GM21423 (cell line): ENCODE measurements around the gene CDH2.

Experiments used
- ATAC-seq: cut with Tn5 transposase; IDR thresholded peaks from one replicate; pipeline ENCODE4 v1.9.1; 2021; ENCODE audit warnings: mild to moderate bottlenecking, moderate library complexity; ENCODE audit not compliant: unreplicated experiment

CDH2 gene

DNA sequence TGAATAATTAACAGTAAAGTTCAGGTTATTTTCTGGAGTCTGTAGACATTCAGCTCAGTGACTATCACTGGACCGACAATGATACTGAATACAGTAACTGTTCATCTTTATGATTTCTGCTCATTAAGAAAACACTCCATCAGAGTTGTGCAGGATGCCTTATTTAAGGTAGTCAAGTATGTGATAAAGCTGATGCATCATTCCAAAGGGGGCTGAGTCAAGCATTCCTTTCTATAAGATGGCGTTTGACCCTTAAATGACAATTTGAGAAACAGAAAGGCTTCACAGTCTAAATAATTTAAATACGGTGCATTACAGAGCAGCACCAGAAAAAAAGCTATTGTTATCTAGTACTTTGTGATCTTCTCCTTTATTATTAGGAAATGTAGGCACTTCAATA lies 131.1 kb downstream of the CDH2 start:
- ATAC-seq, result no peak

DNA sequence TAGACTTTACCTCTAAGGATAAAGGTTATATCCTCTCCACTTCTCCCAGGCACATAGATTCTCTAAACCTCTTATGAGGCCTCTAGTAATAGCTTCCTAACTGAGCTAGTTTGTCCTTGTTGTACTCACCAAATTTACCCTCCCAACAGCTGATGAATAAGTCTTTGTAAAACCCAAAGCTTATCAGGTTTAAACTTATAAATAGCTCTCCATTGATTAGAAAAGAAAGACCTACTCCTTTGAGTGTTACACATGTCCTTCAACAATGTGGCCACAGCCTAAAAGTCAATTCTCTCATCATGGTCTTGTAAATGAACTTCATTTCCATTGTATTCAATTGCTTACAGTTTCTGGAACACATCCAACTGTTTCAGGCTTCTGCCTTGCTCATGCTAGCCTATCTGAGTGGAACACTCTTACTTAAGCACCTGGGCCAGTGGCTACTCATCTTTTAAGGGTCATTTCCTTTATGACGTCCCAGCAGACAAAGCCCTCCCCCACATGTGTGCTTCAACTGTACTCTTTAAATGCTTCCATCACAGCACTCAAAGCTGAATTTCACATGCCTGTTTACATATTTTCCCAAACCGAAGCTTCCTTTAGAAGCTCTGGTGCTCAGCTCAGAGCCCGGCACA lies 131.6 kb downstream of the CDH2 start:
- no peak for ATAC-seq

DNA sequence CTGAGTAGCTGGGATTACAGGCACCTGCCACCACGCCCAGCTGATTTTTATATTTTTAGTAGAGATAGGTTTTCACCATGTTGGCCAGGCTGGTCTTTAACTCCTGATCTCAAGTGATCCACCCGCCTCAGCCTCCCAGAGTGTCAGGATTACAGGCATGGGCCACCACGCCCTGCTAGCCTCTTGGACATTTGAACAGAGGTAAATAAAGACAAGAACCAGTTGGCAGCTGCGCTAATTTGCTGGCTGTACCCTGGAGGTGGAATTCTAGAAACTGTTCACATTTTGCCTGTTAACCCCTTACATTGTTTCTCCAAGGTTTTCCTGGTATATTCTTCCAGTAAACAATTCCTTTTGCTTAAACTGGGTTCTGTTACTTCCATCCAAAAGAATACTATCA lies 132.9 kb downstream of the CDH2 start:
- ATAC-seq, result no peak

DNA sequence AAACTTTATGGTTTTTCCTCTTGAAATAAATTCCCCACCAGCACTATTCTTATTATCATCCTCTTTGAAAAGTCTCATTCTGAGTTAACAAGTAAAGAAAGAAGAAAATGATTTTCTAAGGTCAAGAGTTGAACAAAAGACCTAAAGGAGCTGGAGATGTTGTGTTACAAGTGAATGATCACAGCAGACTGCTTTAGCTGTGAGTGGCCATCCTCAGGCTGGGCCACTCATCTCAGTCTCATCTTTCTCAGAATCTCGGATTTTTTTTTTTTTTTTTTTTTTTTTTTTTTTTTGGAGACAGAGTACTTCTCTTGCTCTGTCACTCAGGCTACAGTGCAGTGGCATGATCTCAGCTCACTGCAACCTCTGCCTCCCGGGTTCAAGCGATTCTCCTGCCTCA lies 133.3 kb downstream of the CDH2 start:
- no peak for ATAC-seq

DNA sequence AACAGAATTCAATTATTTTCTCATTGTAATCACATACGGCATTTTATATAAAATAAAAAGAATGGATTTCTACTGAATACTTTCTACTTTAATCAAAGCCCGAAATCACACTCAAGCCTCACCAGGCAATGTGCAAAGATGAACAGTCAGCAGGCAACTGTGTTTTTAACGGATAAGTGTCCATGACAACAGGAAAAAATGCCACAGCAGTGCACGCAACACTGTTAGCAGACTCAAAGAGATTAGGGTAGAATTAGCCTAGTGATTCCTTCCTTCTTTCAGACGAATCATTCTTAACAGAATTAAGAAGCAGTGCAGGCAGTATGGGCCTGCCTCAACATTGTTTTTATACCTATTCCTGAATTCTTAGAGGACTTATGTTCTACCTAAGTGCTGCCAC lies 135.6 kb downstream of the CDH2 start:
- ATAC-seq, result no peak

DNA sequence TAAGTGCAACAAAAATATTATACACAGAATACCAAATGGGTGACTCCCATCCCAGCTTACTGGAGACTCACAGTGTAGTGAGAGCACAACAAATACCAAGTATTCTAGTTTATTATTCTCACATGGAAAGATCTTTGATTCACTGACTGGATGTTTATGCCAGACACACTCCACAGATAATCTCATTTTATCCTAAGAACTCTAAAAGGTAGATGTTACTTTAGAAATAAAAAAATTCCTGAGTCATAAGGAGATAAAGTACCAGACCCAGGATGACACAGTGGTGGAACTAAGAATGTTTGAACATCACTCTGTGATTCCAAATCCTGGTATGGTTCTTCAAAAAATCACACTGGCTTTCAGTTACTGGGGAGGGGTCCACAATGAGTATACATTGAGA lies 136.2 kb downstream of the CDH2 start:
- ATAC-seq, result no peak

DNA sequence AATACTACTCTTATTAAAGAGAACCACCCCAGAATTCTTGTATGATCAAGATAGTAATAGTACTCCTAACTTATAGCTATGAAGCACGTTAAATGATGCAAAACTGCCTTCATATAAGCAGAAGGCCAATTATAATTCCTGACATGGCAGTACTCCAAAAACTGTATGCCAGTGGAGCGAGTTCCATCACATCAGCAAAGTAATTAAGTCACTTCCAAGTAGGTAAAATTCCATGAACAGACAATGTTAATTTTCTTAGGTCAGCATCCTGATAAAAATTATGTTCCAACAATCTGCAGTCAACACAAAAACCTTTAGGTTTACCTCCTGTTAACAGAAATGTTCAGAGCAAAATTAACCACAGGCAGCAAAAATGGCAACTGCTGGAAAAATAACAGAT lies 136.7 kb downstream of the CDH2 start:
- no peak for ATAC-seq

DNA sequence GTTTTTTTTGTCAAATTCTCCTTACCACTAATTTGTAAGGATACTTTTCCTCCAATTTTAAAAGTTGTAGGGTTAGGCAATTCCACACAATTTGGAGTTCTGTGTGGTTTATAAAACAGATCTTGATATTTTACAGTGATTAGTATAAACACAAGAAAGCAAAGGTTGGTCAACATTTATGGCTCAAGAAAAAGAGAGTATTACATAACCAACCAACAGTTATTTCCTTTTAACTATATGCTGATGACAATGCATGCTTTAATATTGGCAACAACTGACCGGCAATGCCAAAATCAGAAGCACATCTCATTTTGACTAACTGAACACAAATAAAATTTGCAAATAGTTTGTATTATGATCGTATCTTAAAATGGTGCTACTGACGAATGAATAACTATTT lies 137.2 kb downstream of the CDH2 start:
- ATAC-seq, result no peak

DNA sequence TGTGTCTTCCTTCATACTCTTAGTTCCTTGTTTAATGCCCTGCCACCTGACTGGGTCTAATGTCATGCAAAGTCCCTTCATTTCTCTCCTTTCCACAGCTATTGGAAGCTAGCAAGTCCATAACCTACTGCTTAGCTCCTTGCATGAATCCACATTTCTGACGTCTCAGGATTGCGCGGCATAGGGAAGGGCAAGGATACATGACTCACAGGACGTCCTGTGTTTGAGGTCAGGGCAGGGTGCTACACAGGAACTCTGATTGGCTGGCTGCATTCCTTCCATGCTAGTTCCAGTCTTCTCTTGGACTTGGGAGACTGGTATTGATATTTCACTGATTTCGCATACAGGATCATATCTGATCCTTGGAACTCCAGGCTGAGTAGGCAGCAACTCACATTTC lies 137.9 kb downstream of the CDH2 start:
- no peak for ATAC-seq

DNA sequence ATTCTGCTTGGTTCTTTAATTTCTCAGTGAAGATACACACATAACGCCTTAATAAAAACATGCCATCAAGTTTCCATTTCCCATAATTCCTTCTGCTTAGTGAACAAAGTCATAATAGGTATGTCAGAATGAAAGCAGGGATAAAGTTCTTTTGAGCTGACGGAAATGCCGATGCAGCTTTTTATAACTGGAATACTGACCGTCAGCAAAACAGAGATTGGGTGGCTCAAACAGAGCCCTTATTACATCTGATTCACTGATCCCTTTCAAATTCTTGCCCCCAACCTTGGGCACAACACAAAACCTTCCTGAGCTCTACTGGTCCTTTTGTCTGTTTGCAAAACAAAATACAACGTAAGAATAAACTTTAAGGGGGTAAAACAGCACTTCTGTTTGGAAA lies 140.4 kb downstream of the CDH2 start:
- ATAC-seq, result no peak

DNA sequence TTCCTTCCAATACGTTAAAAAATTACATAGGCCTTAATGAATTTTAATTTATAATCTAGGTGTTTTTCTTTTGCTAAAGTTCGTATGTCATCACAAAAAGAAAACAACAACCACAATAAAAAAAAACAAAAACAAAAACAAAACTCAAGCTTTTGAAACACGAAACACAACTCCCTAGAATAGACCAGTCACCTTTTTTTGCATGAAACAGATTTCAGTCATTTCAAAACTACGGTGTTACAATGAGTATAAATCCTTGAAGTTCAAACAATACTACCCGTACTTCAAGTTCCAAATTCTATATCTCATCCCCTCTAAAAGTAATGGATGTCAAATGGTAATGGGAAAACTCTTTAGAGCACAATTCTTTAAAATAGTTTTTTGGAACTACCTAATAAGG lies 142.4 kb downstream of the CDH2 start:
- no peak for ATAC-seq

DNA sequence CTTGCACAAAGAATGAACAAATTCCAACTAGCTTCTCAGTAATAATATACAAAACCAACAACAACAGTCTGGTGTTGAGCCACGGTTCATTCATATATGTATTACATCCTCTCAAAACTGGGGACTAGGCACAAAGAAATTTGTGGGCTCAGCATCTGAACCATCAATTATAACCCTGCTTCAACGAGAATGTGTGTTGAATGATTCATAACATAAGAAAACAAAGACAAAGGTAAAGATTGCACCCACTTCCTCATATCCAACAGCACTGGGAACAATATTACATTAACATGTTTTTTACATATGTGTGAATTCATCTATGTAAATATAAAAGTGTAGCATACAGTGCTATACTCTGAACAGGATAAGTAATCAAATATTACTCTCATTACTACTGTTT lies 144.8 kb downstream of the CDH2 start:
- ATAC-seq, result no peak

DNA sequence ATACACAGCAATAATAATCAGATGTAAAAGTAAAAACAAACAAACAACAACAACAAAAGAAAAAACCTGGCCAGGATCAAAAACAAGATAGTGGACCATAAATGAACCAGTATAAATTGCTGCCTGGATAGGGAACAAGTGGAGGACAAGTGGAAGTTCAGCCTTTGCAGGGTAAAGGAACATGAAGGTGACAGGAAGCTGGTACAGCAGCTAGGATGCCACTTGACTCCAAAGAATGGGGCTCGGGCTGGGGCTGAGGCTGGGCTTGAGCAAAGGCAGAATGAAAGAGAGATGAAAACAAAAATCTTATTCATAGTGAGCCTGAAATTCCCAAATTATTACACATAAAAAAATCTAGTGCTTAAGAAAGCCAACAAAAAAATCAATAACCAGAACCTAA lies 146.5 kb downstream of the CDH2 start:
- no peak for ATAC-seq

DNA sequence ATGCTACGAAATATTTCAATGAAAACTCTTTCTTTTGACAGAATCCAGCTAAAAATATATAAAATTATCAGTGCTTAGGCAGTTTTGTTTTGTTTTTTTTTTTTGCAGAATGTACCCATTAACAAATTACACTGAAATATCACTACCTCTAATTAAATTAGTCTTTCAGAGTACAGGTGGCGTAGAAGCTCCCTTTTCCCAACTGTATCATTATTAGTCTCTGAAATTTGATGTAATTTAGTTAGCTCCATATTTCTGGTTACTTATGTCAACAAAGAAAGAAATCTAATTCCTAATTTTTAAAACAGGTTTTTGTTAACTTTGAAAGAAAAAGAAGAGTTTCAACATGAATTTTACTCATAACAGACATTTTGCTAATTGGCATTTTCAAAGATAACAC lies 149.2 kb downstream of the CDH2 start:
- no peak for ATAC-seq

DNA sequence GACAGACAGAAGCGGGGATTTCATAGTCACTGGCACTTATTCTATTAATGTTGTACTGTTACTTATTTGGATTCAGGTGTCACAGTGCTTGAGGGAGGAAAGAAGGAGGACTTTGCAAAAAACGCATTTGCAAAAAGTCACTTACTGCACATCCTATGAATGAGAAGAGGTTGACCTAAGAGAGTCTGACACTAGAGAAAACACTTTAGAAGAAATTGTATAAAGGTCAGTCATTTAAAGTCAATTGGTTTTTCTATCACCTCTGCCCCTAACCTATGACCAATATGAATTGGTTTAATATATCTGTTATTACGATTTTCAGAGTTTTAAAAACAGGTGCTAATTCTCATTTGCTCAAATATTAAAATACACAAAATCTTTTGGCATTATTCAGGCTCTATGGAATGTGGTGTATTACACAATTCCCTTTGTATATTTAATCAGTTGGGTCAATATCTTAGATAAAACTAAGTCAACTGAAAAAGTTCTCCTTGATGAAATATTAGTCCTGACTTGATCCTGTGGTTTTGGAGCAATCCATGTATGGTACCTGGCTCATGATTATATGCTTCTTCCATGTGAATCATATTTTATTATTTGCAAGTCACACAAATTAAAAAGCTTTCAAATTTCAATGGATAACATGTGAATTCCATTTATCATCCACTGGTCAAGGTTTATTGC lies 157.4 kb downstream of the CDH2 start:
- ATAC-seq, result no peak

DNA sequence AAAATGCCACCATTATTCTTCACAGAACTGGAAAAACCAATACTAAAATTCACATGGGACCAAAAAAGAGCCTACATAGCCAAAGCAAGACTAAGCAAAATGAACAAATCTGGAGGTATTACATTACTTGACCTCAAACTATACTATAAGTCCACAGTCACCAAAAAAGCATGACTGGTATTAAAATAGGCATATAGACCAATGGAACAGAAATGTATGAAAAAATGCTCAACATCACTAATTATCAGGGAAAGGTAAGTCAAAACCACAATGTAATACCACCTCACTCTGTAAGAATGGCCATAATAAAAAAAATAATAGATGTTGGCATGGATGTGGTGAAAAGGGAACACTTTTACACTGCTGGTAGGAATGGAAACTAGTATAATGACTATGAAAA lies 158.6 kb downstream of the CDH2 start:
- no peak for ATAC-seq

DNA sequence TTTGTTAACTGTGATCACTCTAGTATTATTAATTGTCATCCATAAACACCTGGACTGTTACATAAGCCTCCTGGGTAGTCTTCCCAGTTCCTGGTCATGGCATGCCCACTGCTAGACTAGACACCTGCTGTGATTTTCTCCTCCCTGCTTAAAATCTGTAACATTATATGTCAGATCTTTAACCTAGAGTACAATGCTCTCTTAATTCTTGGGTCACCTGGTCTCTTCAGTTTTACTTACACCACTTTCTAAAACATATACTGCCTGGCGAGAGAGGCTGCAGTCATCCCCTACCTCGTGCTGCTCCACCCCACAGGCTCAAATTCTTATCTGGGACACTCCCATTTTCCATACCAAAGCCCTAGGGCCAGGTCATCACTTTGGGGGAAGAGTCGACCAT lies 161.3 kb downstream of the CDH2 start:
- no peak for ATAC-seq

DNA sequence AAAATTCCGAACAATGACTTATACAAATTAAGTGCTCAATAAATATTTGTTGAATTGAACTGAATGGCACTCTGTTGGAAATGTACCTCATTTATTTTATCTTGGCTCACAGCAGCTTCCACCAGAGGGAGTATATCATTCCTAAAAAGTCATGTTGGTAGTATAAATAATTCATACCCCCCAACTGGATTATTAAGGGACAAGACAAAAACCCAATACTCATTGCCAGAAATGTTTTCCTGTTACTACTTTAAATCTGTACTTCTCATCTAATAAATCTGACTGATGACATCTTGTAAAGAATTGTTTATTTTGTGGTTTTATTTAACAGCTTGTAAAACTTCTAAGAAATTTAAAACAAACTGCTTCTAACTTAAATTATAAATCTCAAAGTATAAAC lies 163.9 kb downstream of the CDH2 start:
- ATAC-seq, result no peak

DNA sequence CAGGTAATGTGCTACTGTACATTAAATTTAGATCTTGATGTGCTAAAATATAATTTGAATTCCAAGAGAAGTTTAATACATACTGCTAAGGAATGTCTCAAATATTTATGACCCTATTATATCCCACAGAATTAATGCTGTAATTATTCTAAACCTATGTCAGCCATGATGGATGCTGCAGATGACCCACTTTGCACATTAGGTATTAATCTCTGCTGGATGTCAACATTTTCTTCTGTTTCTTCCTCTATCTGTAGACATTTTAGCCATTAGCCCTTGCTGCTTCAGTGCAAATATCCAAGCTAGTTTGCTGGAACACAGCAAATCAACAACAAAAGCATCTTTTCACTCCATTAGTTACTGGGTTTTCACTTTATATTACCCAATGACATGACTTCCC lies 164.6 kb downstream of the CDH2 start:
- no peak for ATAC-seq

DNA sequence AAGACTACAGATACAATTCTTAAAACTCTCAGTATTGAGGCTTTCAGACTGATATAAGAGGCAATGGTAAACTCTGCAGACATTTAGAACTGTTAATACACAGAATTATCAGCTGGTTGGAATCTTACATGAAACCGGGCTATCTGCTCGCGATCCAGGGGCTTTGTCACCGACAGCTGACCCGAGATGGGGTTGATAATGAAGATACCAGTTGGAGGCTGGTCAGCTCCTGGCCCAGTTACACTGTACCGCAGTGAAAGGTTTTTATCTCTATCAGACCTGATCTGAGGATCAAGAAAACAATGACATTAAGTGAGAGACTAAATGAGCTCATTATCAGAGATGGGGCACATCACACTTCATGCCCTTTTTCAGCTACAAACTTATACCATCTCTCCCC lies 167.3 kb downstream of the CDH2 start:
- ATAC-seq, result no peak

DNA sequence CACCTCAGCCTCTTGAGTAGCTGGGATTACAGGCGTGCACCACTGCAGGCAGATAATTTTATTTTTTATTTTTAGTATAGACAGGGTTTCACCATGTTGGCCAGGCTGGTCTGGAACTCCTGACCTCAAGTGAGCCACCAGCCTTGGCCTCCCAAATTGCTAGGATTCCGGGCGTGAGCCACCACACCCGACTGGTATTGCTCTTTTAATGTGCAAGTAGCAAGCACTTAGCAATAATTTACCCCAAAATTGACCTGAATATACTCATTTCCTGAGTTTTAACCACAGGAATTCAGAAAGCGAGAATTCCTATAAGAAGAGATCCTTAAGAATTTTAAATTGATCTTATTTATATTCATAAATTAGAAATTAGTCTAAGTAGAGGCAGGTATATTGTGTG lies 169.1 kb downstream of the CDH2 start:
- no peak for ATAC-seq

DNA sequence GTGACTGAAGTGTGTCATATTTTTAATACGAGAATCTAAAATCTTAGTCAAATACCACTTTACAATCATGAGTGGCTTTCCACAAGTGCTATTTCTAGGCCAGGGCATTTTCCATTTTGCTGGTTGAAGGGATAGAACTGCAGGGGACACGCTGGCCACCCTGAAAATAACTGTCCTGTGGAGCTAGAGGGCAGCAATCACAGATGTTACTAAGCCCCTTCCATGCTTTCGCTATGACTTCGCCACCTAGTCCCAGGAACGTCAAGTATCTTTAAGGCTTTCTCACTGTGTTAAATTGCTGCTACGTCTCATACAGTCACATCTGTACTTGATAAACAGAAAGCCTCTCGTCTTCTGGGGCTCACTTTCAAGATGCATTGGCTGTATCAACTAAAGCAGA lies 171.8 kb downstream of the CDH2 start:
- ATAC-seq, result no peak

DNA sequence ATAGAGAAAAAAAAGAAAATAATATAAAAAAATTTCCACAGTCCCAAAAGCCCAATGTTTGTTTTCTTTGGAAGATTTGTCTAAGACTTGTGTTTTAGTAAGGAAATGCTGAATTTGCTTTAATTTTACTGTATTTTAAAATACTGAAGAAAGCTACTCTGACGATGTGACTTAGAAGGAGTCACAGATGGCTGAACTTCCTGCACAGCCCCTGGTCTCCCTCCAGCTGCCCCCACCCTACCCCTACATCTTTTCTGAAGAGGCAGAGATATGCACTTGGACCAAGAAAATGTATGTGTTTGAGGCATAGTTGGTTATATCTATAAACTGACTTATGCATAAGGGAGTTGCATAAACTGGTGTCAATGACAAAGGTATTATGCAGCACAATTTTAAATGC lies 172.3 kb downstream of the CDH2 start:
- ATAC-seq, result no peak
